Mucosa of descending colon (tissue), 3 donors: ENCODE data around the gene CCDC160. TPM values are rescaled to one million over a fixed set of nuclear protein-coding genes. Genes with fewer than 3 reads are reported as not detected.
"Not testable (repeated sequence)": the region's sequence is repeated elsewhere in the genome, so short reads cannot be mapped to it uniquely, and the experiment has no call there.

Experiments used
- ATAC-seq: fragments of 200-7000 bp; cut with Tn5 transposase; one replicate; pipeline ENCODE4 v1.9.1; 2020; ENCODE audit warnings: mild to moderate bottlenecking, moderate library complexity
- DNase-seq, 3 donors: peaks; one replicate each; pipeline ENCODE4 v3.0.0-alpha.2; 2020
- H3K36me3 ChIP-seq: fragments of 200-600 bp; one replicate; pipeline ENCODE4 v1.8.0; 2021; ENCODE audit warnings: low read depth, mild to moderate bottlenecking
- H3K4me1 ChIP-seq: fragments of 200-600 bp; one replicate; pipeline ENCODE4 v1.8.0; 2021; ENCODE audit warnings: low read depth, mild to moderate bottlenecking
- H3K4me3 ChIP-seq: fragments of 200-600 bp; one replicate; pipeline ENCODE4 v1.8.0; 2021; ENCODE audit warnings: mild to moderate bottlenecking
- H3K9me3 ChIP-seq: fragments of 200-600 bp; one replicate; pipeline ENCODE4 v1.8.0; 2021; ENCODE audit warnings: mild to moderate bottlenecking
- intact Hi-C, 2 donors: fragments of 100-400 bp; cut with DNase I in 1 of 2; cut with micrococcal nuclease in 1 of 2; formaldehyde crosslinking; loops; one replicate each; pipeline versions ENCODE4 v1.11.0 to v1.11.1; 2022; cut with DNase I, micrococcal nuclease
- total RNA-seq, 3 donors: library from RNA; stranded (reverse); fragmentation: NEBNext Ultra II Directional in 2 of 3; extraction: Animal tissue kit (Norgen Biotek cat#: 25700) in 2 of 3; gene quantifications; one replicate each; pipeline versions ENCODE4 v1.2.1 to v1.2.4, GENCODE V29; 2021 to 2023
- TF ChIP-seq, protein P1 (sequence below): fragments of 200-600 bp; IDR thresholded peaks from one replicate; pipeline ENCODE4 v1.8.0; 2022; ENCODE audit warnings: antibody characterized with exemption, mild to moderate bottlenecking
- donor health status: DM: no; HTN: no; CAD: no; lungs with moderate emphysema.
- donor health status: DM: no; HTN: no; CAD: no.
- donor health status: DM: no; HTN: yes; CAD: no.

CCDC160 gene
- total RNA-seq, 3 donors from 2014 or later, result 0.22 TPM; not detected in 2

DNA sequence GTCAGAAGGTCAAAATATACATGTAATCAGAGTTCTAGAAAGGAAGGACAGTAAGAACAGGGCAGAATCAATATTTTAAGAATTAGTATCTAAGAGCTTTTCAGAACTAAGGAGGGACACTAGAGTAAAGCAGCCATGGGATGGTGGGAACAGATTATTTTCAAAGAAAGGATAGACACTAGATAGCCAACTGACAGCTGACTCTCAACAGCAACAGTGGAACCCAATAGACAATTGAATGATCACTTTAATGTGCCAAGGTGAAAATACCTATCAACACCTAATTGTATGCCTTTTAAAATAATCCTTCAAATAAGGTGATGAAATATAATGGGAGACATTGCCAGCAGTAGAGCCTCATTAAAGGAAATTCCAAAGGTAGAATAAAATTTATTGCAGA, 26.5 kb upstream of the CCDC160 start:
- no peaks in the 10 kb centered on the region for H3K36me3 ChIP-seq
- H3K4me1 ChIP-seq, result no peaks in the 10 kb centered on the region
- intact Hi-C loops, result no loop called here
- H3K4me3 ChIP-seq, result no peak overlapping the region
- DNase-seq, result no peak
- no peak for ATAC-seq
- no peaks in the 10 kb centered on the region for H3K9me3 ChIP-seq
- TF ChIP-seq, protein P1, sequence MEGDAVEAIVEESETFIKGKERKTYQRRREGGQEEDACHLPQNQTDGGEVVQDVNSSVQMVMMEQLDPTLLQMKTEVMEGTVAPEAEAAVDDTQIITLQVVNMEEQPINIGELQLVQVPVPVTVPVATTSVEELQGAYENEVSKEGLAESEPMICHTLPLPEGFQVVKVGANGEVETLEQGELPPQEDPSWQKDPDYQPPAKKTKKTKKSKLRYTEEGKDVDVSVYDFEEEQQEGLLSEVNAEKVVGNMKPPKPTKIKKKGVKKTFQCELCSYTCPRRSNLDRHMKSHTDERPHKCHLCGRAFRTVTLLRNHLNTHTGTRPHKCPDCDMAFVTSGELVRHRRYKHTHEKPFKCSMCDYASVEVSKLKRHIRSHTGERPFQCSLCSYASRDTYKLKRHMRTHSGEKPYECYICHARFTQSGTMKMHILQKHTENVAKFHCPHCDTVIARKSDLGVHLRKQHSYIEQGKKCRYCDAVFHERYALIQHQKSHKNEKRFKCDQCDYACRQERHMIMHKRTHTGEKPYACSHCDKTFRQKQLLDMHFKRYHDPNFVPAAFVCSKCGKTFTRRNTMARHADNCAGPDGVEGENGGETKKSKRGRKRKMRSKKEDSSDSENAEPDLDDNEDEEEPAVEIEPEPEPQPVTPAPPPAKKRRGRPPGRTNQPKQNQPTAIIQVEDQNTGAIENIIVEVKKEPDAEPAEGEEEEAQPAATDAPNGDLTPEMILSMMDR, result no peak

DNA sequence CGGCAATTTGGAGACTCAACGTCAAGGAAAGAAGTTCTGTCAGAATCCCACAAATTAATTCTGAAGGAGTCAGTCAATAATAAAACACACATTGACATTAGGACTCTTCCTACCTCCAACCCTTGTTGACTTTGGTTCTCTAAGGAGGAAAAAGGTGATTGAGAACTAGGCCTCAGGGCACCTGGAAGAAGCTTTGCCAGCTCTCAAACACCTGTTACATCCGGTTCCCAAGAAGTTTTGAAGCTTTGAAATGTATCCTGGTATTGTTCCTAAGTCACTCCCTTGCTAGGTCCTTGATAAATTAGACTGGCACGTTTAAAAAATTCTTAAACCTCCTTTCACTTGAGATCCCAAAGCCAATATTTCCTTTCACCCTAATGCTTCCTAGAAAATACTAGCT, 1.7 kb upstream of the CCDC160 start:
- DNase-seq (no peak), ATAC-seq (no peak)
- intact Hi-C loops, result no loop called here
- no peak overlapping the region for H3K4me3 ChIP-seq
- no peaks in the 10 kb centered on the region for H3K4me1 ChIP-seq
- TF ChIP-seq, protein P1, result no peak
- no peaks in the 10 kb centered on the region for H3K36me3 ChIP-seq
- H3K9me3 ChIP-seq, result no peaks in the 10 kb centered on the region

DNA sequence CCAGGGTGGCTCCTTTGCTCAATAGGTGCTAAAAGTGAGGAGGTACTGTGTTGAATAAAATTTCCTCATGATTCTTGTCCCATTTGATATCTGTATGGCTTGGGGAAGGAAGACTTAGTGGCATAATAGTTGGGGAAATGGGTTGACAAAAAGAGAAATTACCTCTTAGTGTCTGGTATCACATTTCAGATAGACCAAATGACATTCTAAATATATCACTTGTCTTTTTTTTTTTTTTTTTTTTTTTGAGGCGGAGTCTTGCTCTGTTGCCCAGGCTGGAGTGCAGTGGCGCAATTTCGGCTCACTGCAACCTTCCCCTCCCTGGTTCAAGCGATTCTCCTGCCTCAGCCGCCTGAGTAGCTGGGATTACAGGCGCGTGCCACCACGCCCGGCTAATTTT, 1.2 kb downstream of the CCDC160 start:
- intact Hi-C loops, H3K4me1 ChIP-seq, H3K4me3 ChIP-seq, DNase-seq, H3K9me3 ChIP-seq, ATAC-seq, H3K36me3 ChIP-seq: not testable (repeated sequence)

DNA sequence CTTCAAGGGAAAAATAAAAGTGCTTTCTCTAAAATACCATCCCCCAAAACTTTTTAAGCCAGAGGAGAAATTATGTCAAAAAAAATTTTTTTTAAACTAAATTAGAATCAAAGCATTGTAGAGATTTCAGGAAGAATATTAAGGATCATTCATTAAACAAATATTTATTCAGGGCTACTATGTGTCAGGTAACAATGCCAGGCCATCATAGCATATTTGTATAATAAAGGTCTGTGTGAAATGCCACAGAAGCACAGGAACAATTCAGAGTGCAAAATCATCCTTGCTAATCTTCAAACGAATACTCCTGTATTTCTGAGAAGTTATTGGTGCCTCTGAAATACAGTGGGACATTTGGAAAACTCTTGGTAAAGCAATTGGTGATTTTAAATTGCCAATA, 2.0 kb downstream of the CCDC160 start:
- TF ChIP-seq, protein P1, result no peak
- Histone ChIP-seq H3K36me3 (no peaks in the 10 kb centered on the region), H3K4me1 (no peaks in the 10 kb centered on the region), H3K9me3 (no peaks in the 10 kb centered on the region), H3K4me3 (no peak overlapping the region)
- intact Hi-C loops, result no loop called here
- no peak for ATAC-seq
- no peak for DNase-seq

DNA sequence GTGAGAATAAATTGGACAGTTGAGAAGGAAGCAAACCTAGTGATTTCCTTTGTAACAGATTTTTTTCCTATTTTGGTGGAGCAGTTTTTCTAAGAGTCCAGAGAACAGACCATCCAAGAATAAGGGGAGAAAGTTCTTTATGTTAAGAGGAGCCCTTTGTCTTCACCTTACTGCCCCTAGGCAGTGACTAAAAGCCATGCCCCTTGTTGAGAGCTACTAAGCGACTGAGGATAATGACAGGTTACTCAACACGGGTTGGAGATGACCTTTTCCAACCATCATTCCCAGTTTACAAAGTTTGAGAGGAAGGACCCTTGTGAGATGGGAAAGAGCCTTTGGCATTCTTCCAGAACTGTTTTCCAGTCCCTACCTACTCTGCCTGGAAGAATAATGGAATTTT, 3.2 kb downstream of the CCDC160 start:
- no peak overlapping the region for H3K4me3 ChIP-seq
- H3K4me1 ChIP-seq, result no peaks in the 10 kb centered on the region
- no peaks in the 10 kb centered on the region for H3K9me3 ChIP-seq
- TF ChIP-seq, protein P1, result no peak
- DNase-seq (no peak), ATAC-seq (no peak)
- no peaks in the 10 kb centered on the region for H3K36me3 ChIP-seq
- intact Hi-C loops, result no loop called here

DNA sequence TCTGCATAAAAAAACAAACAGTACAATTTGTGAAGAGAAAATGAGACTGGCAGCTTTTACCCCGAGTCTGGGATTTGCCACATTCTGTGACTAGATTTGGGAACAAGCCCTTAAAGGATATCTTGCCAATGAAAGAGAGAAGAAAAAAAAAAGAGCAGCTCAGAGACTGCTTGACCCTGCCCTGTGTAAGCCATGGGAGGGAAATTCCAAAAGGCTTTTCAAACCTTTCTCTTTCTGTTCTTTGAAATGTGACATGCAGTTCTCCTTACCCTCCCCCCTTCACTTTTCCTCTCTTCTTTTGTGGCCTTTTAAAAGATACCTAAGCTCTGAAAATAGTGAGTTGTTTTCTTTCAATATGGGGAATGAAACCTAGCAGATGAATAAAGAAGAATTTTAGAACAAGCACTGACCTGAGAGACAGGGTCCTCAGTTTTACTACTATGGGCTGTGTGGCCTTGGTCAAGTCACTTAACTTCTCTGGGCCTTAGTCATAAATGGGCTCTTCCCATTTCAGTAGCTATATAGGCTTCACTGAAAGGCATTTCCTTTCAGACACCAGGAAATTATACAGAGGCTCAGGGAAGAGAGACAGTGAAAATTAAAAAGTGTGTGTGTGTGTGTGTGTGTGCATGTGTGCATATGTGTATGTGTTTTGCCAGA, 5.1 kb downstream of the CCDC160 start:
- intact Hi-C loops, result no loop called here
- Histone ChIP-seq H3K4me1 (no peaks in the 10 kb centered on the region), H3K36me3 (no peaks in the 10 kb centered on the region), H3K4me3 (no peak overlapping the region), H3K9me3 (no peaks in the 10 kb centered on the region)
- DNase-seq (no peak), ATAC-seq (no peak)
- TF ChIP-seq, protein P1, result no peak
